A172 (cell line): ENCODE data around the gene MRPL23. TPM values are rescaled to one million over a fixed set of nuclear protein-coding genes. Genes with fewer than 3 reads are reported as not detected.

ENCODE experiments used
- DNase-seq: peaks from one replicate; pipeline ENCODE4 v3.0.0-alpha.2; 2015; ENCODE audit warnings: low spot score
- total RNA-seq: library from RNA; depleted of rRNA; stranded (reverse); fragments of >200 nt; shearing (Covaris generic); gene quantifications from 2 replicates; pipeline ENCODE4 v1.2.3, GENCODE V29; 2014

The MRPL23 gene
- total RNA-seq, 1 experiment from 2014 or later = 292 TPM

DNA sequence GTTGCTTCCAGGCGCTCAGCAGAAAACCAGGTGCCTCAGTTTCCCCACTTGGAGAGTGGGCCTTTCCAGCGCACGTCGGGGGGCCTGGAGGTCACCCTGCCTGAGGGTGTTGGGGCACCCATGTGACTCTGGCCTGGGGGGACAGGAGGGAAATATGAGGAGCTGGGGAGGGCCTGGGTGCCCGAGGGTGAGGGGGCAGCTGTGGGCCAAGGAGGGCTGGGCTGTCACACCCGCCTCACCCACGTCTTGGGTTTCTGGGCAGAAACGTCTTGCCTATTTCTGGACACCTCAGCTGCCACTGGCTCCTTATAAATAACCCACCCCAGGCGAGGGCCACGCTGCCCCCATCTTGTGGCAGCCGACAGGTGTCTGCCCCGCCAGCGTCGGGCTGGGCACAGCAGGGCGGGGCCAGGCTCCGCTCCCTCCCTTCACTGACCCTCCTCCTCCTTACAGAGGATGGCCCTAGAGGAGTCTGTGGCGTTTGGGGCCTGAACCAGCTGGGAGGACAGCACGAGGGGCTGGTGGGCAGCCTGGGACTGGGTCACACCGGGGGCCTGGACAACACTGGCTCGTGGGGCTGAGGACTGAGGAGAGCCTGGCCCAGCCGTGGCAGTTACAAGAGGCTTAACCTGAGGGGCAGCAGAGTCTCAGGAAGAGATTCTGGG, 26.1 kb upstream of the MRPL23 start:
- no peak for DNase-seq

DNA sequence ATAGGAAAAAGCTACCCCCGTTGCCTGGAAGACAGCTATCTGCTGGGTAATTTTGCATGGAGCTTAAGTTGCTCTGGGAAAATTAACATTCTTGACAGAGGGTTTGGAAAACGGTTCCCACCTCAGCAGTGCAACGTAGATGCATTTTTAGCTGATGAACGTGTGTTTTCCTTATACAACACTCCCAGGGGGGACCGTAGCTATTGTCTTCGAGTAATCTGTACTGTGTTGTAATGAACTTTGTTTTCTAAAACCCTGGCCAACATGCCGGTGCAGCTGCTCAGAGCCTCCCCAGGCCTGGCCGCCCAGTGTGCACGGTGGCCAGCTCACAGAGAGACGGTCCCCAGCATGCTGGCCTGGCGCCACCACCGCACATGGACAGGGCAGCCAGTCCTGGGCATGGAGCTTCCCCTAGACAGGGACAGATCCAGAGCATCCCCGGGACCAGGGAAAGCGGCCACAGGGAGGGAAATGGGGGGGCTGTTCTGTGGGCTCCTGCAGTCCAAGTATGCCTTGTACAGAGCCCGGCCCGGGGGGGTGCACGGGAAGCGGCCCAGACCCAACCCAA, 25.5 kb upstream of the MRPL23 start:
- DNase-seq = no peak

DNA sequence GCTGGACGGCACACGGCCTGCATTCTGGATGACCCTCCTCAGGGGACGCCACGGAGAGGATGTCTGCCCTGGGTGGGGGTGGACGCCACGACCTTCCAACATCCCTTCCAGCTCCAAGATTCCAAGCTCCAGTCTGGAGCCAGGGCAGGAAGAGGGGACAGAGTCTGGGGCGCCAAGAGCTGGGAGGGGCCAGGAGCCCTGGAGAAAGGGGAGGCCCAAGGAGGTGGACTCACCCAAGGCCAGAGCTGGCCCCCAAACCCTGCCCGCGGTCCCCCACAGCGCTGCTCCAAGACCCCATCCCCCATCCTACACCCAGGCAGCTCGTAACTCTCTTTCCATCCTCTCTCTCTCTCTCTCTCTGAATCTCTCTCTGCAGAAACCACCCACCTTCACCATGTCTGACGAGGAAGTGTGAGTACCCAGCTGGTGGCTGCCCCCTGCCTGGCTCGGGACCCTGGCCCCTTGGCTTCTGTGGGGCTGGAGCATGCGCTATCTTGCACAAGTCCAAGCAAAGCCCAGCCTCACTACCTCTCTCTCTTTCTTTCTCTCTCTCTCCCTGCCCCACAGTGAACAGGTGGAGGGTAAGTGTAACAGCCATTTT, 24.6 kb upstream of the MRPL23 start:
- DNase-seq = no peak

DNA sequence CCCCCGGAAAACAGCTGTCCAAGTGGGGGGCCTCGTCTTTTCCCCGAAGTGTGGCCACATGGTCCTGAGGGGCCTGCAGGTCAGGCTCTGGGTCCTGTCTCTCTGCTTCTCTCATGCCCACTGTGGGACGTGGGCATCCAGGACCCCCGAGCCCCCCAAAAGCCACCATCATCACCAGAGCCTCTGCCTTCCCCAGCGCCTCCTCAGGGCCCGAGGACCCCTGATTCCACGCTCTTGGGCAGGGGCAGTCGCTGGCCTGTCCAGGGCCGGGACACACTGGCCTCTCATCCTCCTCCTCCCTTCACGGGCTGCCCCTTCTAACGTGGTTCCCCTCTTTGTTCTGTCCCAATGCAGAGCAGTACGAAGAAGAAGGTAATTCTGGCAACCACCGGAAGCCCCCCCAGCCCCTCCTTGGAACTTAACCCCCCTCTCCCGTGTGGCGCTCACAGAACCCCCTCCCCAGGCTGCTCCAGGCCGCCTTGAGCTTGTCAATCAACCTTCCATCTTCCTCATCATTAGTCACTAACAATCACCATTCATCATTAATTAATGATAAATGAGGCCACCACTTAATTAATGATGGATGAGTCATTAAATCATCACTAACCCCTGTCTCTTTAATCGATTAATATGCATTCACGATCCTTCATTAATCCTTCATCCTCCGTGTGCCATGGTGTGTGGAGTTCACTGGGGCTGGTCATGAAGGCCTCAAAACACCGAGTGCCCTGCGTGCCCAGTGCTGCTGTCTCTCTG, 23.8 kb upstream of the MRPL23 start:
- no peak for DNase-seq

DNA sequence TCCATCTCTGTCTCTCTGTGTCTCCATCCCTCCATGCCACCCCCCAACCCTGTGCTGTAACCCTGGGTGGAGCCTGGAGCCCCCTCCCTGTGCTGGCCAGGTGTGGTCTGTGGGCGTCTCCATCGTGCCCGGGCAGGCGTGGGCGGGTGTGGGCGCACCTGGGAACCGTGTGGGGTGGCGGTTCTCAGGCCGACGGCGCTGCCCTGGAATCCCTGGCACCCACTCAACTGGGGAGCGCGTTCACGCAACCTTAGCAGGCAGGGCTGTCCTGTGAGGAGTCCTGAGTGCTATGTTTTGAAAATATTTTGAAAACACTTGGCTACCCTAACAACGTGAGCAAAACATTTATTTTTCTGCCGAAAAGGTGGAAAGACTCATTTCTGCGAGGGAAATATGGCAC, 23.0 kb upstream of the MRPL23 start:
- DNase-seq = no peak

DNA sequence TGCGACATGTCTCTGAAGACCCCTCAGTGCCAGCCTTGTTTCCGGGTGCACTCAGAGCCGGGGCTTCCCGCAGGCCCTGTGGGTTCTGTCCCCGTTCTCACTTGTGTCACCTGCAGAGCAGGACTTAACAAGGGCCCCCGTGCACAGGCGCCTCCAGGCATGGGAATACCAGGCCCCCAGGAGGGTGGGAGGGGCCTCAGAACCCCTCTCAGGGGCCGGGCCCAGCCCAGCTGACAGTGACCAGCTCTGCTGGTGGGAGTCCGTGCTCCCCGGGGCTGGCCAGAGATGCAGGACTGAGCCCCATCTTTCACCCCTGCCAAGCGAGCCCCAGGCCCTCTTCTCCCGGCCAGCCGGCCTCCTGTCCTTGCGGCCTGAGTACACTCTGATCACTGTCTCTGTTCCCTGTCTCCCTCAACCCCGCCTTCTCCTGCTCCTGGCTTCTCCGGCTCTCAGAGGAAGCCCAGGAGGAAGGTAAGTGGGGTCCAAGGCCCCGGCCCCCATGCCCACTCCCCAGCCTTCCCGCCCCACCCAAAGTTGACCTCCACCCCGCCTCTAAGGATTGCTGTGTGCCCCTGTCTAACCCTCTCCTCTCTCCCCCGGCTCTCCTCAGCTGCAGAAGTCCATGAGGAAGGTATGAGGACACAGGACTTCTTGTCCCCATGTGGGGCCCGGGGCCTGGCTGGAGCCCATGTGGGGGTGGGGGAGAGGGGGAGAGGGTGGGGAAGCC, 22.3 kb upstream of the MRPL23 start:
- DNase-seq = no peak

DNA sequence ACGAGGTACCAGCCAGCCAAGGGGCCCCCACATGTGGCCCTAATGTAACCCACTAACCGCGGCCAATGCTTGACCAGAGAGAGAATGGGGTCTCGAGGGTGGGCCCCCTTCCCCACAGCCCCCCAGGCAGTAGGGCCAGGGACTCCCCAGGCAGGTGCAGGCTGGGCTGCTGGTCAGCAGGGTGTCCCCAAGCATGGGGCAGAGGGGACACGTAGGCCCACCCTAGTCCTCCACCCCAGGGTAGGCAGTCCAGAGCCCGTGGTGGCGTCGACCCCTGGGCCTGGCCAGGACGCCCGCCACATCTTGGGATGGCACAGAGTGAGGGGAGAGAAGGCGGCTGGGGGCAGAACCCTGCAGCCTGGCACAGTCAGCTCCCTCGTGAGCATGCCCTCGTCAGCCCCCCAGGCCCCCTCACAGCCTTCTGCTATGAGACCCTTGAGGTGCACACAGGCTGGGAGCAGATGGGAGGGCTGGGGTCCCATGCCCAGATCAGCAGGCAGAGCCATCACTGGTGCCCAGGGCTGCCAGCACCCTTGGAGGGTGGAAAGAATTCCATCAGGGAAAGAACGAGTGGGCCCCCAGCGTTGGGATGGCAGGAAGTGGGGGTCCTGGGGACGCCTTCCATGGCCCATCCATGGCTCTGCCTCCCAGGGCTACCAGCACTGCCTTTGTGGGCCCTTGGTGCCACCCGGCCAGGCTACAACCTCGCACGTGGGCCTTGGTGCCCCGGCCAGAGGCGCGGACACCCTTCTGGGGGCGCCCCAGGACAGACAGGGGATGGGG, 21.6 kb upstream of the MRPL23 start:
- no peak for DNase-seq

DNA sequence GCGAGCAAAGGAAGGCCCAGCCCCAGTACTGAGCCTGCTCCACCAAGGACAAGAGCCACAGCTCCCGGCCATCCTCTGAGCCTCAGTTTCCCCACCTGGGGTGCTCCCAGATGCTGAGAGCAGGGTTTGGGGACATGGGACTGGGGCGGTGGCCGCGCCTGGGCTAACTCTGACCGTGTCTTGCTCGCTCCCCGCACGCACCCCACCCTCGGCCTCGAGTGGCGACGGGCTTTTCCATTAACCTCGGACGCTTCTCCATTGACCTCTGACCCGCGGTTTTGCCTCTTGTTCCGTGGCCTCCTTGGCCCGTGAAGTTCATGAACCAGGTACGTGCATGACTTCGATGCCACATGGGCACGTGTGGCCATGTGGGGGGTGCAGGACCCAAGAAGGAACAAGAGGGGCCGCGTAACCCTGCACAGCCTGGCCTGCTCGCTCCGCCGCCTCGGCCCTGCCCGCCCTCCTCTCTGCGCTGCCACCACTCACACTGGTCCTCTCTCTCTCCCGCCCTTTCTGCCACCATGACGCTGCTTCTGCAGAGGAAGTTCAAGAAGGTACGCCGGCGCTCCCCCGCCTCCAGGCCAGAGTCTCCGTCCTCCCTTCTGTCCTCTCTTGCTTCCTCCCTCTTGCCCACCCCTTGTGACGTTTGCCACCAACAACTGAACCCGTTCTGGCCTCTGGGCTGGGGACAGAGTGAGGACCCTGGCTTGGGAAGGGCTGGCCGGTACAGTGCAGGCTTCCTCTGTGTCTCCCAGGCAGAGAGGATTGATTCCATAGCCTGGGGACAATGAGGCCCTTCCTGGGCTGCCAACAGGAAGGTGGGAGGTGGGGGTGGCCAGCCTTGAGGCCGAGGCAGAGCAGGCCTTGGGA, 20.7 kb upstream of the MRPL23 start:
- no peak for DNase-seq

DNA sequence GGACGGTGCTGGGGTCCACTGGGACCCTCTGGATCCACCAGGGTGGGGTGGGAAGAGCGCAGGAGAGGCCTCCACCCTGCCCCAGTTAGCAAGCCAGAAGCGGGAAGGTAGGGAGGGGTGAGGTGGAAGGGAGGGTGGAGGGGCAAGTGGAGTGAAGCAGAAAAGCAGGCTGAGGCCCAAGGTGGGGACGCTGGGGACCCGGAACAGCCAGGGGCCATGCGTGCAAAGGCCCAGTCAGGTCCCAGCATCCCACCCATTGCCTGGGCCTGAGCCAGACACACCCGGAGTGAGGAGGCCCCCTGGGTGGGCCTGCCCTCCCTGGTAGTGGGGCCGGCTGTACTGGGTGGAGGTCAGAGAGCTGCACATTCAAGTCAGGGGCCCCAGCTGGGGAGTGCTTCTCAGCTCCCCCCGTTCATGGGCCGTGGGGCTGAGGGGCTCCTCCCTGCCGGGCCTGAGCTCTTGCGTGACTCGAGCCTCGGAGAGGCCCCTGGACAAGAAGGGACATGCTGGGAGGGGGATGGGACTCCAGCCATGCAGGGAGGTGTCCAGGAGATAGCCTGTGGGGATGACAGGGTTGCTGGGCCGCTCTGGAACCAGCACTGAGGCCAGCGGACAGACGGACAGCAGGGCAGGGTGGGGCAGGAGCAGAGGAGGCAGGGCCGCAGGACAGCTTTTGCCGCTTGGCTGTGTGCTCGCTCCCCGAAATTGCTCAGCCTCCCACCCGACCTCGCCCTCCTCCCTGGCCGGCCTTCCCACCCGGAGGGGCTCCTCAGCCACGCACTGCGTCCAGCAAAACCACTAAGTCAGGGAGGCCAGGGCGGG, 19.9 kb upstream of the MRPL23 start:
- DNase-seq = no peak

DNA sequence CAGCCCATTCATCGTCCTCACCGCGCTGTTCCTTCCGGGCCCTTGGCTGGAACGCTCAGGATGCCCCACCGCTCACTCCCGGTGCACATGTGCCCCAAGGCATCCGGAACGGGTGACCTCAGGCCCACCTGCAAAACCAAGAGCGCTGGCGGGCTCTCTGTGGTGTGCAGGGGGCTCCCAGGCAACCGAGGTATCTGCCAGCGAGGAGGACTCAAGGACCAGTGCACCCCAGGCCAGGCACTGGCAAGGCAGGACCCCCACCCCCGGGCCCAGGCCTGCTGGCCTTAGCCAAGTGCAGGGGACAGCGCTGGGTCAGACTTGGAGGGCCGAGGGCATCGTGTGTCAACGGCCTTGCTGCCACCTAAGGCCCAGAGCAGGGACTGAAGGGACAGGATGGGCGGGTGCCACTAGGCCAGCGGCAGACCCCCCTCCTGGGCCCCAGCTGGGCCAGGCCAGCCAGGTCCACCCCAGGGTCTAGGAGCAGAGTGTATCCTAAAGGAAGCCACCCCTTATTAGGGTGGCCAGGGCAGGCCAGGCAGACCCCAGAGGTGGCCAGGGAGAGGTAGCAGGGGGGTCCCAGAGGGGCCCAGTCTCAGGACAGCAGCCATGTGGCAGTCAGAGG, 19.2 kb upstream of the MRPL23 start:
- DNase-seq = no peak

DNA sequence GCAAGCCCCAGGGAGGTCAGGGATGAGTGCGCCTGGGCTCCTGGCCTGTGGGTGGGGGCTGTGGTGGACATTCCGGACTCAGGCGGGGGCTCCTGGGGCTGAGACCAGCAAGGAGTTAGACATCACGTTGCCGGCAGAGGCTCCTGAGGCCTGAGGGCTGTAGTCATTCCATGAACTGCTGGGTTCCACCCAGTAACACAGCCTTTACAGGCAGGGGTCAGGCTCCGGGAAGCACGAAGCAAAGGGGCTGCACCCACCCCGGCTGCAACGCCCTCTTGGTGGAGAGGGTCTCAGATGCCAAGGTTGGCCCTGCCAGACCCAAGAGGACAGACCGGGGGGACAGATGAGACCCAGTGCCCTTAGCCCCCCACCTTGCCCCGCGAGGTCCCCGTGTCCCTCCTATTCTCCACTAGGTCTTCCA, 18.7 kb upstream of the MRPL23 start:
- DNase-seq = no peak

DNA sequence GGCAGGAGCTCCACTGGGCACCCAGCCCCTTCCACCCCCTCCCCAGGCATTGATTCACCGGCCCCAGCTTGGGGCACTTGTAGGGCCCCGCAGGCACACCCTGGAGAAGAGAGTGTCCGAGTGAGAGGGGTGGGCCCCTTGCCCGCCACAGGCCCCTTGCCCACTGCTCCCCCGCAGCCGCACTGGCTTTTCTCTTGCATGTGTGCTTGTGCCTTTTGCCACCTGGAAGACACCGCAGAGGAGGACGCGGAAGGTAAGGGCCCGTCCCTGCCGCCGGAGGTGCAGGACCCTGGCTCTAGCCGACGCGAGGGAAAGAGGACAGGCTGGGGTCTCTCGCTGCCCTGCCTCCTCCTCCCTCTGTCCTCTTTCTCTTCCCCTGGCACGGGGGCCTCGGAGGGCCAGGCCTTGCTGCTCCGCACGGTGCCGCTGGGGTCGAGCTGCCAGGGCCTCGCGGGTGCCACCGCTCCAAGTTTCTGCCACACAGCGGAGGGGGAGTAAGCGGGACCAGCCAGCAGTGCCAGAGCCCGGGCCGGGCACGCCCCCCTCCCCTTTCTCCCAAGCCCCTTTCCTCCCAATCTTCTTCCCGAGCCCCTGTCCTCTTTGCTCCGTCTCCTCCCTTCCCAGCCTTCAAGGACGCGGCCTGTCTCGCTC, 18.1 kb upstream of the MRPL23 start:
- no peak for DNase-seq

DNA sequence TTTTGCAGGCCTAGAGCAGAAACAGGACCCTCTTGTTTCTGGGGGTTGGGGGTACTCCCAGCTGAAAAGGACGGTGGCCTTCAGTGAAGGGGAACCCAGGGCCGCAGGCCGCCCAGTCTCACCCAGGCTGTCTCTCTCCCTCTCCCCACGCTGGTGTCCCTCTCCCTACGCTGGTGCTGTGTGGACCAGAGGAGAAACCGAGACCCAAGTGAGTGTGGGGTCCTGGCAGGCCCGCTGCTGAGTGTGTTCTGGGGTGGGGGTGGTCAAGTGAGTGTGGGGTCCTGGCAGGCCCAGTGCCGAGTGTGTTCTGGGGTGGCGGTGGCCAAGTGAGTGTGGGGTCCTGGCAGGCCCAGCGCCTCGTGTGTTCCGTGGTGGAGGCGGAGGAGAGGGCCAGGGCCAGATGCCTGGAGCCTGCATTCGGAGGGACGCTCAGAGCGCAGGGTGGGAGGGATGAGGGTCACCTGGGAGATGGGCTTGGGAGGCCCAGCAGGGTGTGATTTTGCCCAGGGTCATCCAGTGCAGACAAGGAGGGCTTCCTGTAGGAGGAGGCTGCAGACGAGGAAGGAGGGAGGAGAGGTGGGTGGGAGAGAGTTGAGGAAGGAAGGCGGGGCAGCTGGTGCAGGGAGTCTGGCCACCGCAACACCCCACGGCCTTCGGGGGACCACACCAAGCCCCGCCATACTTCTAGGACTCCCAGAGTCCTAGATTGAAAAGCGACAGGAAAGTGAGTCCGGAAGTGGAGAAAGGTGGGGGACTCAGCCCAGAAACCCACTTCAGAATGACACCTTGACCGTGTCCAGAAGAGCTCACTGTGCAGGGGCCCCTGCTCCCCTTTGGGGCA, 17.3 kb upstream of the MRPL23 start:
- DNase-seq = no peak

DNA sequence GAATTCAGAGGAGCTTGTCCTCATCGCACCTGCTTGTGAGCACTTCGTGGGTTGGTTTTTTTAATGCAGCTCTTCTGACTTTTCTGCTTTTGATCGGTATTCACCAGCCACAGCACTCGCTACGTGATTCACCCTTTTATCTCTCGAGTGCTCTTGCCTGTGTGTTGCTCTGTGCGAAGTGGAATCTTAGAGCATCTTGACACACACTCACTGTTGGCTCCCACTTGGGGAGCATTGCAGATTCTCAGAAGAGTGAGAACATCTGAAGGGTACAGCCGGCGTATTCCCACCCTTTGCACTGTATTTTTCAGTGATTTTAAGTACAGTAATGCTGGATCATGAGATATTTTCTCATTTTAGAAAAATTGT, 16.7 kb upstream of the MRPL23 start:
- DNase-seq = no peak

DNA sequence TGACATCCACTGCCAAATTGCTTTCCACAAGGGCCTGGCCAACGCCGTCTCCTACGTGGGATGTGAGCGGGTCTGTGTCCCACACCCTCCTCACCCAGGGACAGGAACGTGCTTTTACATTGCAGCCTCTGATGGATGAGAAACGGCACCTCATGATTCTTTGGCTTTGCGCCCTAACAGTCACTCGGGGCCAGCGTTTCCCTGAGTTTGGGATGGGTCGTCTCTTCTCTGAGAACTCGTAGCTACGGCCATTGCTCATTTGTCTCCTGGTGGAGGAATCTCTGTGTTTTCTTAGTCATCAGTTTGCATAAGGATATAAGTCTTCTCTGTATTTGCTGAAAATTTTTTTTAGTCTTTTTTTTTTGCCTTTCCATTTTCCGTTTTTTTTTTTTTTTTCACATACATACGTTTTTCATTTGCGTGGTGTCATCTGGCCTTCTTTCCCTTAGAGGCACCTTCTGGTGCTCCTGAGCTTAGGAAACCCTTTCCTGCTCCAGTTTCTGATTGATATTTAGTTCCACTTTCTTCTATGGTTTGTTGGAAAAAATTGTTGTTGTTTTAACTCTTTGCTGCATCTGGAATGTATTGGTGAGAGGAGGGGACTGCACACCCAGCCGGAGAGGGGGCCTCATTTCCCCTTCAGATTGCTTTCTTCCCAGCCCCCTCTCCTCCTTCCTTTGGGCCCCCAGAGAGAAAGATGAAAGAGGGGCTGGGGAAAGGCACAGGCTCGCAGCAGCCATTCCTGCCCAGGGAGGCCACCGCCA, 15.6 kb upstream of the MRPL23 start:
- DNase-seq = no peak

DNA sequence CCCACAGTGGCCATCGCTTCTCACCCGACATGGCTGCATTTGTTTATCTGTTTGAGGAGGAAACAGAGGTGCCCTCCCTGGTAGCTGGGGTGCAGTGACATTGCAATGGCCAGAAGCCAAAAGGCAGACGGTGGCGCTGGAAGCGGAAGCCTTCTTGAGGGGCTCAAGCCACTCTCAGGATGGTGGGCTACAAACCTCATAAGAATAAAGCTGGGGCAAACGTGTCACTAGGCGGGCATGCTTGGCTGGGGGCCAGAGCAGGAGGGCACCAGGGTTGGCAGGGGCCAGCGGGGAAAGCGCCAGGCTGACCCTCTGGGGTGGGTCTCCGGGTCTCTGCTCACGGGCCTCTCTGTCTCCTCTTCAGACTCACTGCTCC, 15.0 kb upstream of the MRPL23 start:
- no peak for DNase-seq

DNA sequence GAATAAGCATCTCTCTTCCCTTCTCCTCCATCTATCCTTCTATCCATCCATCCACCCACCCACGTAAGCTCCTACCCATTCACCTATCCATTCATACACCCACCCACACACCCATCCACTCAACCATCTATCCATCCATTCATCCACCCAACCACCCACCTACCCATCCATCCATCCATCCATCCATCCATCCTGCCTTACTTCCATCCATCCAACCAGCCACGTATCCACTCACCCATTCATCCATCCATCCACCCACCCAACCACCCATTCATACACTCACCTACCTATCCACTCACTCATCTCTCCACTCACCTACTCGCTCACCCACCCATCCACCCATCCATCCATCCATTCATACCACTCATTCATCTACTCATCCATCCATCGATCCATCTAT, 14.5 kb upstream of the MRPL23 start:
- no peak for DNase-seq
